ENCODE results near the gene ELN.

Gene ELN

DNA sequence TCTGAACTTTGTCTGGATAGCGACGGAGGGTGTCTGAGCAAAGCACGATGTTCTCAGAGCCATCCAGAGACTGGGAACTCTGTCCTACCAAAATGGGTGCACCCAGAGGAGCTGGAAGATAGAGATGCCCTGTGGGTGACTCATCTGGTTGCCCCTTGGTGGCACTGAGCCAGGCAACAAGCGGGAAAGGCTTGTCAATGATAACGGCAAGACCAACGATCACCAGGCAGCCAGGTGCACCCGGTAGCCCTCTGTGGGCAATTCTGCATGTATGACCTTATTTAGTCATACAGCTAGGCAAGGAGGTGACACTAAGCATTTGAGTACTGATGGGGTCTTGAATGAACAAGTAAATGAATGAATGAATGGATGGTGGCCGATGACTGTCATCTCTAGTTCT, 2.8 kb upstream of the ELN start:
- H4K20me1 ChIP-seq (ENCODE audit: control insufficient read depth, insufficient read depth, low read depth, low read length) = no peaks in the 10 kb centered on the region
- no peaks in the 10 kb centered on the region for H3K36me3 ChIP-seq (ENCODE audit: control insufficient read depth, low read length)
- peaks cover 64% of the 10 kb centered on the region for H3K27me3 ChIP-seq (ENCODE audit: control insufficient read depth, low read length)
- no peaks in the 10 kb centered on the region for H3K4me1 ChIP-seq (ENCODE audit: control insufficient read depth, low read length)
- H3K27ac ChIP-seq (ENCODE audit: low read depth, low read length) = no peak overlapping the region
- H3K4me2 ChIP-seq (ENCODE audit: low read length) = no peak overlapping the region
- no peak for TF ChIP-seq EZH2phosphoT487 (IDR thresholded peaks at IDR 0.05; ENCODE audit: borderline replicate concordance, low read length)
- TF ChIP-seq, protein P1, sequence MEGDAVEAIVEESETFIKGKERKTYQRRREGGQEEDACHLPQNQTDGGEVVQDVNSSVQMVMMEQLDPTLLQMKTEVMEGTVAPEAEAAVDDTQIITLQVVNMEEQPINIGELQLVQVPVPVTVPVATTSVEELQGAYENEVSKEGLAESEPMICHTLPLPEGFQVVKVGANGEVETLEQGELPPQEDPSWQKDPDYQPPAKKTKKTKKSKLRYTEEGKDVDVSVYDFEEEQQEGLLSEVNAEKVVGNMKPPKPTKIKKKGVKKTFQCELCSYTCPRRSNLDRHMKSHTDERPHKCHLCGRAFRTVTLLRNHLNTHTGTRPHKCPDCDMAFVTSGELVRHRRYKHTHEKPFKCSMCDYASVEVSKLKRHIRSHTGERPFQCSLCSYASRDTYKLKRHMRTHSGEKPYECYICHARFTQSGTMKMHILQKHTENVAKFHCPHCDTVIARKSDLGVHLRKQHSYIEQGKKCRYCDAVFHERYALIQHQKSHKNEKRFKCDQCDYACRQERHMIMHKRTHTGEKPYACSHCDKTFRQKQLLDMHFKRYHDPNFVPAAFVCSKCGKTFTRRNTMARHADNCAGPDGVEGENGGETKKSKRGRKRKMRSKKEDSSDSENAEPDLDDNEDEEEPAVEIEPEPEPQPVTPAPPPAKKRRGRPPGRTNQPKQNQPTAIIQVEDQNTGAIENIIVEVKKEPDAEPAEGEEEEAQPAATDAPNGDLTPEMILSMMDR (IDR thresholded peaks at IDR 0.05; ENCODE audit: low read depth, low read length, poor library complexity, severe bottlenecking) = no peak
- no peaks in the 10 kb centered on the region for H3F3A ChIP-seq (ENCODE audit: control insufficient read depth, insufficient read depth)
- H3K9me3 ChIP-seq (ENCODE audit: control insufficient read depth, insufficient read depth, low read length) = no peaks in the 10 kb centered on the region
- H3K79me2 ChIP-seq (ENCODE audit: control insufficient read depth, low read length) = no peaks in the 10 kb centered on the region
- no peaks in the 10 kb centered on the region for H3K9me2 ChIP-seq (replicated peaks; ENCODE audit: control insufficient read depth, low read length)
- H3K4me3 ChIP-seq (ENCODE audit: low read length) = no peak overlapping the region

DNA sequence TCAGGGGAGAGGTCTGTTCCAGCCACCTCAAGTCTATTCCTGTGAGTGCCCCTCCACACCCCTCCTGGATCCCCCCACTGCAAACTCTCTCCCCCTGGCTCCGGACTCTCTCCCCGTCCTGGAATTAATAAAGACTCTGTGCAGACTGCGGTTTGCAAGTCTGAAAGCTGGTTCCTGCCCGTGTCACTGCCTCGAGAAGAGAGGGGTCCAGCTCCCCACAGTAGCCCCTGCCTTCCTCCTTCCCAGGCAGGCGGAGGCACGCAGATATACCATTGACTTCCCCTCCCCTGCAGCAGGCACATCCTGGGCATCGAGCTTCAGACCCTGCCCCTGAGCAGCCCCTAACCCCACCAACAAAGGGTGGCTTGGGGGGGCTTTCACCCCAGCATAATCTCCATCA, 2.2 kb upstream of the ELN start:
- no peaks in the 10 kb centered on the region for H3K79me2 ChIP-seq (ENCODE audit: control insufficient read depth, low read length)
- no peaks in the 10 kb centered on the region for H3F3A ChIP-seq (ENCODE audit: control insufficient read depth, insufficient read depth)
- H3K4me2 ChIP-seq (ENCODE audit: low read length) = no peak overlapping the region
- TF ChIP-seq, protein P1 (IDR thresholded peaks at IDR 0.05; ENCODE audit: low read depth, low read length, poor library complexity, severe bottlenecking) = no peak
- TF ChIP-seq EZH2phosphoT487 (IDR thresholded peaks at IDR 0.05; ENCODE audit: borderline replicate concordance, low read length) = no peak
- H3K4me1 ChIP-seq (ENCODE audit: control insufficient read depth, low read length) = no peaks in the 10 kb centered on the region
- no peaks in the 10 kb centered on the region for H3K36me3 ChIP-seq (ENCODE audit: control insufficient read depth, low read length)
- peaks cover 66% of the 10 kb centered on the region for H3K27me3 ChIP-seq (ENCODE audit: control insufficient read depth, low read length)
- no peaks in the 10 kb centered on the region for H3K9me3 ChIP-seq (ENCODE audit: control insufficient read depth, insufficient read depth, low read length)
- H3K9me2 ChIP-seq (replicated peaks; ENCODE audit: control insufficient read depth, low read length) = no peaks in the 10 kb centered on the region
- H4K20me1 ChIP-seq (ENCODE audit: control insufficient read depth, insufficient read depth, low read depth, low read length) = no peaks in the 10 kb centered on the region
- H3K4me3 ChIP-seq (ENCODE audit: low read length) = no peak overlapping the region
- no peak overlapping the region for H3K27ac ChIP-seq (ENCODE audit: low read depth, low read length)

DNA sequence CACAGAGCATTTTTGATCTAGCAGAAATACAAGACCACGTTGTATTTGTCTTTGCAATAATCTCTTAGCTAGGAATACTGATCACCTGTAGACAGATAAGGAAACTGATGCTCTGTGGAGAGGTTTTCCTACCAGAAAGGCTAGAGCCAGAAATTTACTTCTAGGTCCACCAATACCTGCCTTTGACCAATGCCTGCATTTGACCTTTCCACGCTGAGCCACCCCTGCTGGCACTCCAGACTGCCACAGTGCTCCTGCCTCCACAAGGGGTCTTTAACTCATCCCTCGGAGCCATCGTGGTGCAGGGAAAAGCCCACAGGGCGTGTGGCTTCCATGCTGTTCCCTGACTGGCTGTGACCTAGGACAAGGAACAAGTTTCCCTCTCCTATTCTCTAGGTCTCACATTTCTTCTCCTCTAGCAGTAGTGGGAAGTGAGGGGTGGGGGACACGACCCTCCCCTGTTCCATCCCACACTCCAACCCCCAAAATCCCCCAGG, 1.5 kb upstream of the ELN start:
- Histone ChIP-seq H3K27ac (ENCODE audit: low read depth, low read length) (no peak overlapping the region), H3K9me3 (ENCODE audit: control insufficient read depth, insufficient read depth, low read length) (no peaks in the 10 kb centered on the region), H3K4me1 (ENCODE audit: control insufficient read depth, low read length) (no peaks in the 10 kb centered on the region), H4K20me1 (ENCODE audit: control insufficient read depth, insufficient read depth, low read depth, low read length) (no peaks in the 10 kb centered on the region), H3K9me2 (replicated peaks; ENCODE audit: control insufficient read depth, low read length) (no peaks in the 10 kb centered on the region), H3F3A (ENCODE audit: control insufficient read depth, insufficient read depth) (no peaks in the 10 kb centered on the region), H3K36me3 (ENCODE audit: control insufficient read depth, low read length) (no peaks in the 10 kb centered on the region), H3K79me2 (ENCODE audit: control insufficient read depth, low read length) (no peaks in the 10 kb centered on the region), H3K27me3 (ENCODE audit: control insufficient read depth, low read length) (peaks cover 73% of the 10 kb centered on the region), H3K4me3 (ENCODE audit: low read length) (no peak overlapping the region), H3K4me2 (ENCODE audit: low read length) (no peak overlapping the region)
- no peak for TF ChIP-seq EZH2phosphoT487 (IDR thresholded peaks at IDR 0.05; ENCODE audit: borderline replicate concordance, low read length)
- TF ChIP-seq, protein P1 (IDR thresholded peaks at IDR 0.05; ENCODE audit: low read depth, low read length, poor library complexity, severe bottlenecking) = no peak
